Osteoblast (primary cell): ENCODE results near the gene DHDDS. TPM values are rescaled to one million over a fixed set of nuclear protein-coding genes. Genes with fewer than 3 reads are reported as not detected.
A peak's percentile ranks its signal among the peaks of the same experiment; 100 is the strongest.
"Not testable (repeated sequence)": the region's sequence is repeated elsewhere in the genome, so short reads cannot be mapped to it uniquely, and the experiment has no call there.

Source experiments
- DNase-seq: peaks from one replicate; pipeline ENCODE4 v3.0.0; 2011; ENCODE audit warnings: low spot score, mixed read lengths; ENCODE audit not compliant: insufficient read length; ENCODE audit errors: missing footprints
- H2AFZ ChIP-seq: 2 replicates; pipeline ENCODE4 v1.6.0; 2011; ENCODE audit warnings: mild to moderate bottlenecking, low read length
- H3K27ac ChIP-seq: 2 replicates; pipeline ENCODE4 v1.5.1; 2011; ENCODE audit warnings: mild to moderate bottlenecking, low read depth, low read length, moderate library complexity
- H3K27me3 ChIP-seq: 2 replicates; pipeline ENCODE4 v1.6.0; 2012; ENCODE audit warnings: mild to moderate bottlenecking, control low read depth, inconsistent platforms, low read length, moderate library complexity; ENCODE audit not compliant: insufficient read depth
- H3K36me3 ChIP-seq: 2 replicates; pipeline ENCODE4 v1.5.1; 2011; ENCODE audit warnings: mild to moderate bottlenecking, low read length, control low read depth, moderate library complexity; ENCODE audit not compliant: insufficient read depth
- H3K4me1 ChIP-seq: 2 replicates; pipeline ENCODE4 v1.5.1; 2011; ENCODE audit warnings: mild to moderate bottlenecking, low read length, control low read depth, moderate library complexity; ENCODE audit not compliant: insufficient read depth
- H3K4me2 ChIP-seq: 2 replicates; pipeline ENCODE4 v1.6.0; 2011; ENCODE audit warnings: mild to moderate bottlenecking, low read length; ENCODE audit not compliant: insufficient read depth
- H3K4me3 ChIP-seq: fragments of 200-600 bp; sonication (generic); 3 replicates; pipeline ENCODE4 v1.5.1; 2012; ENCODE audit warnings: mild to moderate bottlenecking, low read length, inconsistent platforms; ENCODE audit not compliant: insufficient read depth
- H3K79me2 ChIP-seq: 2 replicates; pipeline ENCODE4 v1.6.0; 2012; ENCODE audit warnings: mild to moderate bottlenecking, low read length, control low read depth, inconsistent platforms; ENCODE audit not compliant: insufficient read depth
- H3K9me3 ChIP-seq: 2 replicates; pipeline ENCODE4 v1.5.1; 2011; ENCODE audit warnings: low read depth, low read length, control low read depth
- H4K20me1 ChIP-seq: 2 replicates; pipeline ENCODE4 v1.6.0; 2012; ENCODE audit warnings: mild to moderate bottlenecking, low read length, control low read depth; ENCODE audit not compliant: insufficient read depth
- total RNA-seq: library from RNA; depleted of rRNA; stranded (reverse); fragments of >200 nt; gene quantifications from 2 replicates; pipeline ENCODE4 v1.2.3, GENCODE V29; 2012
- TF ChIP-seq, protein P1 (sequence below): IDR thresholded peaks from 2 replicates; pipeline ENCODE4 v1.5.1; 2011; ENCODE audit warnings: mild to moderate bottlenecking, low read depth, low read length, moderate library complexity; ENCODE audit errors: extremely low read depth

Gene DHDDS
- 56.6 and 63.3 TPM in 2 replicates for total RNA-seq

GRCh38 chr1:26431979-26432695 lies at the start of gene DHDDS:
DHDDS (plus strand) TSS chr1:26432321; CDS start chr1:26432946, 625 bp downstream.
- peaks cover 17% of the 10 kb centered on the region for H3K36me3 ChIP-seq
- H2AFZ ChIP-seq = peak within 1 kb of the TSS; percentile 99
- H3K4me3 ChIP-seq = peak within 1 kb of the TSS; percentile 98
- H3K9me3 ChIP-seq = no peaks in the 10 kb centered on the region
- peaks cover 4% of the 10 kb centered on the region for H3K27me3 ChIP-seq
- H3K4me1 ChIP-seq = peaks cover 16% of the 10 kb centered on the region
- TF ChIP-seq, protein P1, sequence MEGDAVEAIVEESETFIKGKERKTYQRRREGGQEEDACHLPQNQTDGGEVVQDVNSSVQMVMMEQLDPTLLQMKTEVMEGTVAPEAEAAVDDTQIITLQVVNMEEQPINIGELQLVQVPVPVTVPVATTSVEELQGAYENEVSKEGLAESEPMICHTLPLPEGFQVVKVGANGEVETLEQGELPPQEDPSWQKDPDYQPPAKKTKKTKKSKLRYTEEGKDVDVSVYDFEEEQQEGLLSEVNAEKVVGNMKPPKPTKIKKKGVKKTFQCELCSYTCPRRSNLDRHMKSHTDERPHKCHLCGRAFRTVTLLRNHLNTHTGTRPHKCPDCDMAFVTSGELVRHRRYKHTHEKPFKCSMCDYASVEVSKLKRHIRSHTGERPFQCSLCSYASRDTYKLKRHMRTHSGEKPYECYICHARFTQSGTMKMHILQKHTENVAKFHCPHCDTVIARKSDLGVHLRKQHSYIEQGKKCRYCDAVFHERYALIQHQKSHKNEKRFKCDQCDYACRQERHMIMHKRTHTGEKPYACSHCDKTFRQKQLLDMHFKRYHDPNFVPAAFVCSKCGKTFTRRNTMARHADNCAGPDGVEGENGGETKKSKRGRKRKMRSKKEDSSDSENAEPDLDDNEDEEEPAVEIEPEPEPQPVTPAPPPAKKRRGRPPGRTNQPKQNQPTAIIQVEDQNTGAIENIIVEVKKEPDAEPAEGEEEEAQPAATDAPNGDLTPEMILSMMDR = no peak
- peaks cover 28% of the 10 kb centered on the region for H3K79me2 ChIP-seq
- H3K4me2 ChIP-seq = peak within 1 kb of the TSS; percentile 91
- DNase-seq = peak; percentile 98
- peak within 1 kb of the TSS; percentile 92 for H3K27ac ChIP-seq
- no peaks in the 10 kb centered on the region for H4K20me1 ChIP-seq

DNA sequence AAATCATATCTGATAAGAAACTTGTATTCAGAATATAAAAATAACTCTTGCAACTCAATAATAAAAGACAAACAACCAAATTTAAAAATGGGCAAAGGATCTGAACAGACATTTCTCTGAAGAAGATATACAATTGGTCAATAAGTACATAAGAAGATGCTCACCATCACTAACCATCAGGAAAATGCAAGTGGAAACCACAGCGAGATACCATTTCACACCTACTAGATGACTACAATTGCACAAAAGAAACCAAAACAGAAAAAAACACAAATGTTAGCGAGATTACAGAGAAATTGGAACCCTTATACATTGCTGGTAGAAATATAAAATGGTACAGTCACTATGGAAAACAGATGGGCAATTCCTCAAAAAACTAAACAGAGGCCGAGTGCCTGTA lies 48.0 kb upstream of the DHDDS start:
- H3K4me2 ChIP-seq = no peak overlapping the region
- no peaks in the 10 kb centered on the region for H4K20me1 ChIP-seq
- no peaks in the 10 kb centered on the region for H3K36me3 ChIP-seq
- H3K4me3 ChIP-seq = no peak overlapping the region
- DNase-seq = no peak
- TF ChIP-seq, protein P1 = no peak
- H2AFZ ChIP-seq = no peak overlapping the region
- H3K27me3 ChIP-seq = no peaks in the 10 kb centered on the region
- H3K4me1 ChIP-seq = peaks cover 20% of the 10 kb centered on the region
- no peak overlapping the region for H3K27ac ChIP-seq
- H3K9me3 ChIP-seq = no peaks in the 10 kb centered on the region
- no peaks in the 10 kb centered on the region for H3K79me2 ChIP-seq

DNA sequence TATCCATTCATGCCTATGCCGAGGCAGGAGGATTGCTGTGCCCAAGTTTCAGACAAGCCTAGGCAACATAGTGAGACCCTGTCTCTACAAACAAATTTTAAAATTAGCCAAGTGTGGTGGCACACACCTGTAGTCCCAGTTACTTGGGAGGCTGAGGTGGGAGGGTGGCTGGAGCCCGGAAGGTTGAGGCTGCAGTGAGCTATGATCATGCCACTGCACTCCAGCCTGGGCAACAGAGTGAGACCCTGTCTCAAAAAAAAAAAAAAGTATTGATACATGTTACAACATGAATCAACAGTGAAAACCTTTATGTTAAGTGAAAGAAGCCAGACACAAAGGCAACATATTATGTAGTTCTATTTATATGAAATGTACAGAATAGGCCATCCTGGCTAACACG lies 47.1 kb upstream of the DHDDS start:
- H4K20me1 ChIP-seq, H3K4me3 ChIP-seq, DNase-seq, H3K79me2 ChIP-seq, H3K27ac ChIP-seq, H3K27me3 ChIP-seq, H3K36me3 ChIP-seq, H3K9me3 ChIP-seq, H2AFZ ChIP-seq: not testable (repeated sequence)
- H3K4me1 ChIP-seq = peaks cover 20% of the 10 kb centered on the region
- H3K4me2 ChIP-seq = peak overlapping the region; percentile 83

DNA sequence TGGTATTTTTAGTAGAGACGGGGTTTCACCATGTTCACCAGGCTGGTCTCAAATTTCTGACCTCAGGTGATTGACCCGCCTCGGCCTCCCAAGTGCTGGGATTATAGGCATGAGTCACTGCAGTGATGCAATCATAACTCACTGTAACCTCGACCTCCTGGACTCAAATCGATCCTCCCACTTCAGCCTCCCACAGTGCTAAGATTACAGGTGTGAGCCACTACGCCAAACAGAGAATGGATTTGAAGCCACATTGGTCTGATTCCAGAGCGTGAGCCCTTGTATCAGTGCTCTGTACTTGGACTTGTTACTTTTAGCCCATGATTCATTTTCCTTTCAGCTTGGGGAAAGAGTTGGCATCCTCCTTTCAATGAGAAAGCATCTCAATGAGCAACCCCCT lies 44.7 kb upstream of the DHDDS start:
- Histone ChIP-seq H3K27ac (no peak overlapping the region), H3K79me2 (no peaks in the 10 kb centered on the region), H3K4me3 (no peak overlapping the region), H3K36me3 (no peaks in the 10 kb centered on the region), H2AFZ (no peak overlapping the region), H3K27me3 (no peaks in the 10 kb centered on the region), H3K9me3 (no peaks in the 10 kb centered on the region), H3K4me2 (no peak overlapping the region), H4K20me1 (no peaks in the 10 kb centered on the region), H3K4me1 (peaks cover 20% of the 10 kb centered on the region)
- TF ChIP-seq, protein P1 = no peak
- no peak for DNase-seq
